GM23338 (cell line): ENCODE data around the gene CXCL10.

Source experiments
- CREB1 ChIP-seq: fragments of 250-450 bp; sonication (Bioruptor Pico); IDR thresholded peaks from 2 replicates; pipeline ENCODE4 v1.5.0; 2020; ENCODE audit warnings: low read depth, mild to moderate bottlenecking, moderate library complexity
- EZH2 ChIP-seq: fragments of 200-600 bp; sonication (generic); IDR thresholded peaks from one replicate; pipeline ENCODE4 v1.8.0; 2017; ENCODE audit warnings: antibody characterized with exemption, mild to moderate bottlenecking, low read depth; ENCODE audit not compliant: unreplicated experiment
- NANOG ChIP-seq: IDR thresholded peaks from 2 replicates; pipeline ENCODE4 v1.6.1; 2016; ENCODE audit warnings: antibody characterized with exemption, borderline replicate concordance
- POLR2AphosphoS5 ChIP-seq: IDR thresholded peaks from 2 replicates; pipeline ENCODE4 v1.6.1; 2016; ENCODE audit warnings: antibody characterized with exemption, low read depth
- REST ChIP-seq: IDR thresholded peaks from one replicate; pipeline ENCODE4 v1.6.1; 2018; ENCODE audit warnings: antibody characterized with exemption; ENCODE audit not compliant: unreplicated experiment
- TF ChIP-seq, protein P1 (sequence below), 2 experiments: fragments of 200-600 bp in 1 of 2; sonication (generic) in 1 of 2; conservative IDR thresholded peaks; 2 replicates each; pipeline versions ENCODE4 v1.5.1 to v1.6.1; 2016 to 2017; ENCODE audit warnings: antibody characterized with exemption in 2 of 2, low read depth in 2 of 2, mild to moderate bottlenecking in 2 of 2, moderate library complexity in 1 of 2

DNA sequence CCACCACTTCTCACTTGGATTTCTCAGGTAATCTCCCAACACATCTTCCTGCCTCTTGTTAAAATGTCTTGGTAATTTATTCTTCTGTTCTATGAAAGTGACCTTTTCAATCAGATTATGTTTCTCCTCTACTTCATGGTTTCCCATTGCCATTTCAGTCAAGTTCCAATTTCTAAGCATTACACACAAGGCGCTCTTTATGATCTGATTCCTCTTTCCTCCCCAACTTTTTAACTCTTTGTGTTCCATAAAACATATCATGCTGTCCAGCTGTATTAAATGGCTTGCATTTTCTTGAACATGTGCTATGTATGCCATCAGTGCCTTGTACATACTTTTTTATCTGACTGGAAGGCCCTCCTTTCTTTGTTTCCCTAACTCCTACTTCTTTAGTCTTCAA is 38.1 kb upstream of the CXCL10 start:
- TF ChIP-seq POLR2AphosphoS5 (no peak), REST (no peak), EZH2 (no peak), NANOG (no peak), CREB1 (CRISPR knock-in tag) (no peak)
- TF ChIP-seq, protein P1, sequence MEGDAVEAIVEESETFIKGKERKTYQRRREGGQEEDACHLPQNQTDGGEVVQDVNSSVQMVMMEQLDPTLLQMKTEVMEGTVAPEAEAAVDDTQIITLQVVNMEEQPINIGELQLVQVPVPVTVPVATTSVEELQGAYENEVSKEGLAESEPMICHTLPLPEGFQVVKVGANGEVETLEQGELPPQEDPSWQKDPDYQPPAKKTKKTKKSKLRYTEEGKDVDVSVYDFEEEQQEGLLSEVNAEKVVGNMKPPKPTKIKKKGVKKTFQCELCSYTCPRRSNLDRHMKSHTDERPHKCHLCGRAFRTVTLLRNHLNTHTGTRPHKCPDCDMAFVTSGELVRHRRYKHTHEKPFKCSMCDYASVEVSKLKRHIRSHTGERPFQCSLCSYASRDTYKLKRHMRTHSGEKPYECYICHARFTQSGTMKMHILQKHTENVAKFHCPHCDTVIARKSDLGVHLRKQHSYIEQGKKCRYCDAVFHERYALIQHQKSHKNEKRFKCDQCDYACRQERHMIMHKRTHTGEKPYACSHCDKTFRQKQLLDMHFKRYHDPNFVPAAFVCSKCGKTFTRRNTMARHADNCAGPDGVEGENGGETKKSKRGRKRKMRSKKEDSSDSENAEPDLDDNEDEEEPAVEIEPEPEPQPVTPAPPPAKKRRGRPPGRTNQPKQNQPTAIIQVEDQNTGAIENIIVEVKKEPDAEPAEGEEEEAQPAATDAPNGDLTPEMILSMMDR (conservative IDR thresholded peaks at IDR 0.05; ENCODE audit: low read depth in 2 of 2) = no peak
